Right kidney (tissue), 1 donor: ENCODE data around the gene NPS.

Source experiments
- DNase-seq: peaks from one replicate; pipeline ENCODE4 v3.0.0-alpha.2; 2016

NPS gene

GRCh38 chr10:127561647-127562046 lies 12.5 kb downstream of the NPS start:
- DNase-seq, result no peak

GRCh38 chr10:127563718-127564553 lies 14.8 kb downstream of the NPS start:
- DNase-seq, result peak; percentile 8

- no peak for DNase-seq
Measured at GRCh38 chr10:127564644-127565043, 15.5 kb downstream of the NPS start.

GRCh38 chr10:127565583-127565982 lies 16.5 kb downstream of the NPS start:
- DNase-seq, result no peak

- no peak for DNase-seq
Measured at GRCh38 chr10:127569210-127569609, 20.1 kb downstream of the NPS start.

- DNase-seq, result no peak
Measured at GRCh38 chr10:127570036-127570435, 20.9 kb downstream of the NPS start.

- no peak for DNase-seq
Measured at GRCh38 chr10:127571386-127571785, 22.3 kb downstream of the NPS start.

- DNase-seq, result no peak
Measured at GRCh38 chr10:127576051-127576450, 26.9 kb downstream of the NPS start.

GRCh38 chr10:127576740-127577161 lies 27.6 kb downstream of the NPS start:
- DNase-seq, result peak; percentile 7

- no peak for DNase-seq
Measured at GRCh38 chr10:127577376-127578258, 28.5 kb downstream of the NPS start.

GRCh38 chr10:127578259-127578960 lies 29.3 kb downstream of the NPS start:
- no peak for DNase-seq

- no peak for DNase-seq
Measured at GRCh38 chr10:127578961-127579305, 29.8 kb downstream of the NPS start.

- DNase-seq, result no peak
Measured at GRCh38 chr10:127579640-127580039, 30.5 kb downstream of the NPS start.

GRCh38 chr10:127580822-127581221 lies 31.7 kb downstream of the NPS start:
- no peak for DNase-seq

- no peak for DNase-seq
Measured at GRCh38 chr10:127585519-127586023, 36.5 kb downstream of the NPS start.

- no peak for DNase-seq
Measured at GRCh38 chr10:127587668-127588365, 38.7 kb downstream of the NPS start.

- no peak for DNase-seq
Measured at GRCh38 chr10:127592586-127592985, 43.5 kb downstream of the NPS start.

- peak; percentile 8 for DNase-seq
Measured at GRCh38 chr10:127600479-127600878, 51.4 kb downstream of the NPS start.
